NCI-H82 treated with DMSO at 0.1 percent for 48 hours (cell line): Measurements from ENCODE around the gene ZNF316.

Experiments
- DNase-seq: peaks from one replicate; lab custom pipeline; 2025; ENCODE audit not compliant: unreplicated experiment; lab: John Stamatoyannopoulos, UW

ZNF316 gene

DNA sequence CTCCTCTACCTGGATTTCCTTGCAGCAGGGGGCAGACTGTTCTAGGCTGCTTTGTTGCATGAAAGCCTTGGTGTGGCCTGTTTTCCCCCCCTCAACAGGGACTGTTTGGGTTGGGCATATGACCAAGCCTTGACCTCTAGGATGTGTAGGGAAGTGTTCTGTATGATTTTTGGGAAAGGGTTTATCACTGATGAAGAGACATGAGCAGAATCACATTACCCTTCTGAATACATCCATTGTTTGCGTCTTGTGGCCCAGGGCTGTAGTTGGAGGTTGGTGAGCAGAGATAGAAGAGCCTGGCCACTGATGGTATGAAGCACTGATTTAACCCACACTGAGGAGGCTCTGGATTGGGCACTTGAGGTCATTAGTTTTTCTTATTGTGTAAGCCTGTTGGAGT lies 43.0 kb downstream of the ZNF316 start:
- DNase-seq, result no peak

GRCh38 chr7:6691103-6691502 lies 54.0 kb downstream of the ZNF316 start:
- DNase-seq, result no peak

DNA sequence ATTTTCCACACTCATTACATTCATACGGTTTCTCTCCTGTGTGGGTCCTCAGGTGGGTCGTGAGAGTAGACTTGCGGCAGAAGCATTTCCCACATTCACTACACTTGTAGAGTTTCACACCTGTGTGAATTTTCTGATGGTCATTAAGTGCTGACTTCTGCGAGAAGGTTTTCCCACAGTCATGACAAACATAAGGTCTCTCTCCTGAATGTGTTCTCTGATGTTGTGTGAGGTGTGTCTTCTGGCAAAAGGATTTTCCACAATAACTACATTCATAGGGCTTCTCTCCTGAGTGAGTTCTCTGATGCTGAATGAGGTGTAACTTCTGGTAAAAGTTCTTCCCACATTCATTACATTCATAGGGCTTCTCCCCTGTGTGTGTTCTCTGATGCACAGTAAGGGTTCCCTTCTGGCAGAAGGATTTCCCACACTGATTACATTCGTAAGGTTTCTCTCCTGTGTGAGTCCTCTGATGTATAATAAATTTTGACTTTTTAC lies 54.5 kb downstream of the ZNF316 start:
- no peak for DNase-seq

DNA sequence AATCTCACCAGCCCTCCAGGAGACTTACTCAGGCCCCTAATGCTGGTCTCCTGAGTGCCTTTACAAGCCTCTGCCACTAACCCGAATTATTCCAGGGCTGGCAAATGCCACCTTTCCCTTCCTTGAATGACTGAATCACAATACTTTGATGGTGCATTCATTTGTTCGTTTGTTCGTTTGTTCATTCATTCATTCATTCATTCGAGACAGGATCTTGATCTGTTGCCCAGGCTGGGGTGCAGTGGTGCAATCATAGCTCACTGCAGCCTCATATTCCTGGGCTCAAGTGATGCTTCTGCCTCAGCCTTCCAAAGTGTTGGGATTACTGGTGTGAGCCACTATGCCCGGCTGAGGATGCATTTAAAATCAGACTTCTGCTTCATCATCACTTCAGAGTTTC lies 63.7 kb downstream of the ZNF316 start:
- DNase-seq, result no peak

- DNase-seq, result no peak
Observed at GRCh38 chr7:6701860-6702259, 64.7 kb downstream of the ZNF316 start.
